B cell (primary cell): Measurements from ENCODE around the gene CD93.

Source experiments
- CTCF ChIP-seq: fragments of 200-600 bp; IDR thresholded peaks from one replicate; pipeline ENCODE4 v1.8.0; 2022; ENCODE audit warnings: antibody characterized with exemption, mild to moderate bottlenecking
- EZH2 ChIP-seq: IDR thresholded peaks from 2 replicates; pipeline ENCODE4 v1.6.1; 2012; ENCODE audit warnings: borderline replicate concordance, low read depth, mild to moderate bottlenecking, moderate library complexity, low read length; ENCODE audit not compliant: insufficient read depth, poor library complexity, severe bottlenecking

- no peak for TF ChIP-seq CTCF
- TF ChIP-seq EZH2, result no peak
Measured at GRCh38 chr20:23039885-23040508, 46.1 kb downstream of the CD93 start.
